Measurements from ENCODE around the gene RABL2B. TPM values are rescaled to one million over a fixed set of nuclear protein-coding genes. Genes with fewer than 3 reads are reported as not detected.

The RABL2B gene
- total and polyA plus RNA-seq, 12 donors: 4.7 to 11.6 (median 7.4) TPM

GRCh38 chr22:50727678-50728522, 55.5 kb downstream of the RABL2B start:
- no peaks in the 10 kb centered on the region for H3K9me3 ChIP-seq
- peaks cover 0 to 37% (median 21%) of the 10 kb centered on the region in 7 donors for H3K27me3 ChIP-seq
- intact Hi-C loops (cut with DNase I): no loop called here
- 80 to 84% methylated on average over 23 of the region's 23 CpGs for WGBS, 2 donors
- ATAC-seq (no peak), DNase-seq (no peak)
- no peak overlapping the region for H3K4me3 ChIP-seq
- peak overlapping the region in 1 of 10 donors; percentile 14 for H3K27ac ChIP-seq
- H3K4me1 ChIP-seq: peaks cover 0 to 94% (median 36%) of the 10 kb centered on the region in 9 donors
- peaks cover 0 to 70% (median 5%) of the 10 kb centered on the region in 9 donors for H3K36me3 ChIP-seq
- TF ChIP-seq CTCF (IDR thresholded peaks at IDR 0.05): no peak

- Histone ChIP-seq H3K27me3 (peaks cover 0 to 29% (median 15%) of the 10 kb centered on the region in 7 donors), H3K36me3 (peaks cover 0 to 80% (median 5%) of the 10 kb centered on the region in 9 donors), H3K4me3 (no peak overlapping the region), H3K27ac (no peak overlapping the region), H3K9me3 (no peaks in the 10 kb centered on the region), H3K4me1 (peaks cover 2 to 97% (median 39%) of the 10 kb centered on the region in 9 donors)
- intact Hi-C loops (cut with DNase I): no loop called here
- no peak for TF ChIP-seq CTCF (IDR thresholded peaks at IDR 0.05)
- ATAC-seq (no peak), DNase-seq (no peak)
- WGBS, 2 donors: 80 to 88% methylated on average over 14 of the region's 14 CpGs
These were observed 56.6 kb downstream of the RABL2B start for GRCh38 chr22:50726643-50727340.

GRCh38 chr22:50725597-50725996, 57.8 kb downstream of the RABL2B start:
- no peak for ATAC-seq

More at GRCh38 chr22:50725597-50725996, 57.8 kb downstream of the RABL2B start:
- H3K27ac ChIP-seq: no peak overlapping the region
- DNase-seq: no peak
- no peak for TF ChIP-seq CTCF (IDR thresholded peaks at IDR 0.05)
- WGBS, 2 donors: 87 to 92% methylated on average over 7 of the region's 7 CpGs
- intact Hi-C loops (cut with DNase I): no loop called here
- peaks cover 0 to 28% (median 14%) of the 10 kb centered on the region in 7 donors for H3K27me3 ChIP-seq
- no peaks in the 10 kb centered on the region for H3K9me3 ChIP-seq
- H3K36me3 ChIP-seq: peaks cover 0 to 88% (median 5%) of the 10 kb centered on the region in 9 donors
- H3K4me1 ChIP-seq: peaks cover 0 to 99% (median 39%) of the 10 kb centered on the region in 9 donors
- H3K4me3 ChIP-seq: no peak overlapping the region

Data from heart right ventricle (tissue), 16 donors.